ENCODE results near the gene FBXW5. TPM values are rescaled to one million over a fixed set of nuclear protein-coding genes. Genes with fewer than 3 reads are reported as not detected.

FBXW5 gene
- total RNA-seq, 1 donor from 2014 or later = 421 TPM

GRCh38 chr9:136927343-136928271, 16.9 kb downstream of the FBXW5 start:
- Histone ChIP-seq H3K27ac (peak overlapping the region; percentile 65 to 66), H3K27me3 (no peaks in the 10 kb centered on the region), H3K4me1 (peaks cover 0 to 2% of the 10 kb centered on the region in 2 donors), H3K4me3 (no peak overlapping the region), H3K36me3 (peaks cover 18 to 21% of the 10 kb centered on the region in 2 donors), H3K9me3 (no peaks in the 10 kb centered on the region)
- DNase-seq (ENCODE audit: low spot score in 2 of 2) = no peak
- no peak for TF ChIP-seq CTCF (IDR thresholded peaks at IDR 0.05)
- intact Hi-C loops (cut with DNase I) = no loop called here

GRCh38 chr9:136926749-136927148, 17.8 kb downstream of the FBXW5 start:
- Histone ChIP-seq H3K4me1 (peaks cover 4 to 7% of the 10 kb centered on the region in 2 donors), H3K27me3 (no peaks in the 10 kb centered on the region), H3K36me3 (peaks cover 18 to 21% of the 10 kb centered on the region in 2 donors), H3K9me3 (no peaks in the 10 kb centered on the region), H3K4me3 (no peak overlapping the region), H3K27ac (no peak overlapping the region)
- no peak for DNase-seq (ENCODE audit: low spot score in 2 of 2)
- TF ChIP-seq CTCF (IDR thresholded peaks at IDR 0.05) = no peak
- intact Hi-C loops (cut with DNase I) = no loop called here

GRCh38 chr9:136926154-136926704, 18.3 kb downstream of the FBXW5 start:
- H3K27ac ChIP-seq = no peak overlapping the region
- intact Hi-C loops (cut with DNase I) = no loop called here
- peaks cover 18 to 21% of the 10 kb centered on the region in 2 donors for H3K36me3 ChIP-seq
- no peaks in the 10 kb centered on the region for H3K9me3 ChIP-seq
- TF ChIP-seq CTCF (IDR thresholded peaks at IDR 0.05) = no peak
- no peaks in the 10 kb centered on the region for H3K27me3 ChIP-seq
- H3K4me3 ChIP-seq = no peak overlapping the region
- DNase-seq (ENCODE audit: low spot score in 2 of 2) = no peak
- peaks cover 4 to 7% of the 10 kb centered on the region in 2 donors for H3K4me1 ChIP-seq

GRCh38 chr9:136925414-136926153, 19.0 kb downstream of the FBXW5 start:
- H3K36me3 ChIP-seq = peaks cover 23 to 24% of the 10 kb centered on the region in 2 donors
- no peaks in the 10 kb centered on the region for H3K9me3 ChIP-seq
- intact Hi-C loops (cut with DNase I) = no loop called here

More at GRCh38 chr9:136925414-136926153, 19.0 kb downstream of the FBXW5 start:
- H3K4me1 ChIP-seq = peaks cover 4 to 7% of the 10 kb centered on the region in 2 donors
- TF ChIP-seq CTCF (IDR thresholded peaks at IDR 0.05) = no peak
- no peak overlapping the region for H3K4me3 ChIP-seq
- H3K27me3 ChIP-seq = no peaks in the 10 kb centered on the region
- no peak for DNase-seq (ENCODE audit: low spot score in 2 of 2)
- peak overlapping the region in 1 of 2 donors; percentile 3 for H3K27ac ChIP-seq
